ENCODE measurements around the gene PHLPP1. TPM values are rescaled to one million over a fixed set of nuclear protein-coding genes. Genes with fewer than 3 reads are reported as not detected.

PHLPP1 gene
- total and polyA plus RNA-seq, 12 donors, result 13.8 to 61.6 (median 37.8) TPM

DNA sequence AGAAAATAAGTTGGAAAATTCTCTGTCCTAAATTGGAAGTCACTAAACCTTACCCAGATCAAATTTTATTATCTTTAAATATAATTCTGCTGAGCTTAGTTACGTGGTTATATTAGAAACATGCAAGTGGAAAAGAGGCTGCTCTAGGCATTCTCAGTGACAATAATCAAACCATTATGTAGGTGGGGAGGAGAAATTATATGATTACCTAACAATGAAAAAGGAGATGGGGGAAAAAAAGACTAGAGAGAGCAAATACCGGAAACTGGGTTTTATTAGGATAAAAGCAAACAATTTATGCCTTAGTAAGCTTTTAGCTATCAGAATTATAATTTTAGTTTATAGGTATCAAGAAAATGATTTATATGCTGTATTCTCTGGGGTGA is 53.2 kb downstream of the PHLPP1 start:
- DNase-seq, result no peak
- Histone ChIP-seq H3K9me3 (replicated peaks in 1 of 3) (no peaks in the 10 kb centered on the region), H3K27me3 (no peaks in the 10 kb centered on the region), H3K4me3 (no peak overlapping the region), H3K4me1 (replicated peaks in 1 of 2) (peaks cover 20 to 39% of the 10 kb centered on the region in 2 donors), H3K36me3 (replicated peaks in 1 of 2) (no peaks in the 10 kb centered on the region), H3K27ac (peak overlapping the region in 2 of 5 donors; percentile 20 to 27)
- no peak for TF ChIP-seq POLR2A (IDR thresholded peaks at IDR 0.05)
- TF ChIP-seq, protein P1, sequence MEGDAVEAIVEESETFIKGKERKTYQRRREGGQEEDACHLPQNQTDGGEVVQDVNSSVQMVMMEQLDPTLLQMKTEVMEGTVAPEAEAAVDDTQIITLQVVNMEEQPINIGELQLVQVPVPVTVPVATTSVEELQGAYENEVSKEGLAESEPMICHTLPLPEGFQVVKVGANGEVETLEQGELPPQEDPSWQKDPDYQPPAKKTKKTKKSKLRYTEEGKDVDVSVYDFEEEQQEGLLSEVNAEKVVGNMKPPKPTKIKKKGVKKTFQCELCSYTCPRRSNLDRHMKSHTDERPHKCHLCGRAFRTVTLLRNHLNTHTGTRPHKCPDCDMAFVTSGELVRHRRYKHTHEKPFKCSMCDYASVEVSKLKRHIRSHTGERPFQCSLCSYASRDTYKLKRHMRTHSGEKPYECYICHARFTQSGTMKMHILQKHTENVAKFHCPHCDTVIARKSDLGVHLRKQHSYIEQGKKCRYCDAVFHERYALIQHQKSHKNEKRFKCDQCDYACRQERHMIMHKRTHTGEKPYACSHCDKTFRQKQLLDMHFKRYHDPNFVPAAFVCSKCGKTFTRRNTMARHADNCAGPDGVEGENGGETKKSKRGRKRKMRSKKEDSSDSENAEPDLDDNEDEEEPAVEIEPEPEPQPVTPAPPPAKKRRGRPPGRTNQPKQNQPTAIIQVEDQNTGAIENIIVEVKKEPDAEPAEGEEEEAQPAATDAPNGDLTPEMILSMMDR (IDR thresholded peaks at IDR 0.05), result no peak
- intact Hi-C loops (cut with DNase I), result no loop called here
- 66 to 73% (median 70%) methylated on average over 2 of the region's 2 CpGs for WGBS, 4 donors

DNA sequence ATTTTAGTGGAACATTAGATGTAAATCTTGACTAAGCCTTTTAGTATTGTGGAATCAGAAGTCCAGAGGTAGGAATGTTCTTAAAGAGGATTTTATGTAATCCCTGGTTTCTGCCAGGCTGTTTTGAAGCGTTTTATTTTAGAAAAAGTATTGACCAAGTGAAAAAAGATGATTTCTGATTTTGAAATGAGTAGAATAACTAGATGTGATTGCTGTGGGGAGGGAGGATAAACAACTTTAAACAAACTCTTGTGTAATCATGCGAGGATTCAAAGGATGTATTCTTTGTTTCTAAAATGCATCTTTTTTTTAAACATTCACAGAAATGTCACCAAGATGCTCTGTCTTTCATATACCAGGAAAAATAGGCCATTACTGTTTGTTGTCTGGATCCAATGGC is 53.9 kb downstream of the PHLPP1 start:
- Histone ChIP-seq H3K4me3 (no peak overlapping the region), H3K4me1 (replicated peaks in 1 of 2) (peaks cover 21 to 45% of the 10 kb centered on the region in 2 donors), H3K36me3 (replicated peaks in 1 of 2) (no peaks in the 10 kb centered on the region), H3K27me3 (no peaks in the 10 kb centered on the region), H3K27ac (no peak overlapping the region), H3K9me3 (replicated peaks in 1 of 3) (no peaks in the 10 kb centered on the region)
- TF ChIP-seq, protein P1 (IDR thresholded peaks at IDR 0.05), result no peak
- TF ChIP-seq POLR2A (IDR thresholded peaks at IDR 0.05), result no peak
- intact Hi-C loops (cut with DNase I), result no loop called here
- DNase-seq, result no peak
- WGBS, 4 donors, result 78 to 83% (median 78%) methylated on average over 2 of the region's 2 CpGs

DNA sequence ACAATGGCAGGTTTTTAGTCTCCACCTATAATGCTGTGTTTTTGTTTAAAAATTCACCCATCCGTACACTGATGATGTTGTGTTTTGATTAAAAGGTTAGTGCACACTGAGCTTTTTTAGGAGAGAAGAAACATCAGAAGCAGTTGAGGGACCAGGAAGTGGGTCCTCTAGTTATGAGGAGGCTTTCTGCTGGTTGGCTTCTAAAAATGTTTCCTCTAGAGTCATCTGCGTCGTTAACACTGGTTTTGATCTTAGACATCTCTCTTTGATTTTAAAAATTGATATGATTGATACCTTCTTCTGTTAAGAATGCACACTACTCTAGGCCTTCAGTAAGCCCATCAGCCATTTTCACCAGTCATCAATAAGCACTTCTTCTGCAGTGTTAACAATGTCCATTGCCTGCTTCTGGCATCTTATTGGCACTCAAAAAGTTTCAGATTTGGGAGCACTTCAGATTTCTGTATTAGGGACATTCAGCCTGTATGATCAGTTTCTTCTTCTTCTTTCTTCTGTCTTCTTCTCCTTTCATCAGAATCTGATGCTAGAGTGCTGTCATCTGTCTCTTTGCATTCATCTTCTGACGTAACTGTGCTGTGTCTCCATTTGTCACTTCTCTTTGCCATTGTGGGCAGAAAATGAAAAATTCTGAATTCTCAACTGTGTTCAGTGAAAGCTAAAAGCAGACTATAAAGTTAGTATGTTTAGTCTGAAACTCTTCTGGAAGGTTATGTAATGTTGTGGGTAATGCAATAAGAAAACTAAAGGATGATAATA is 56.3 kb downstream of the PHLPP1 start:
- H3K27ac ChIP-seq, result no peak overlapping the region
- no peak overlapping the region for H3K4me3 ChIP-seq
- H3K9me3 ChIP-seq (replicated peaks in 1 of 3), result no peaks in the 10 kb centered on the region
- WGBS, 4 donors, result 89 to 94% (median 90%) methylated on average over 4 of the region's 4 CpGs
- intact Hi-C loops (cut with DNase I), result no loop called here
- H3K27me3 ChIP-seq, result no peaks in the 10 kb centered on the region
- TF ChIP-seq, protein P1 (IDR thresholded peaks at IDR 0.05), result no peak
- no peak for TF ChIP-seq POLR2A (IDR thresholded peaks at IDR 0.05)
- DNase-seq, result no peak
- H3K36me3 ChIP-seq (replicated peaks in 1 of 2), result no peaks in the 10 kb centered on the region
- H3K4me1 ChIP-seq (replicated peaks in 1 of 2), result peaks cover 22 to 47% of the 10 kb centered on the region in 2 donors

DNA sequence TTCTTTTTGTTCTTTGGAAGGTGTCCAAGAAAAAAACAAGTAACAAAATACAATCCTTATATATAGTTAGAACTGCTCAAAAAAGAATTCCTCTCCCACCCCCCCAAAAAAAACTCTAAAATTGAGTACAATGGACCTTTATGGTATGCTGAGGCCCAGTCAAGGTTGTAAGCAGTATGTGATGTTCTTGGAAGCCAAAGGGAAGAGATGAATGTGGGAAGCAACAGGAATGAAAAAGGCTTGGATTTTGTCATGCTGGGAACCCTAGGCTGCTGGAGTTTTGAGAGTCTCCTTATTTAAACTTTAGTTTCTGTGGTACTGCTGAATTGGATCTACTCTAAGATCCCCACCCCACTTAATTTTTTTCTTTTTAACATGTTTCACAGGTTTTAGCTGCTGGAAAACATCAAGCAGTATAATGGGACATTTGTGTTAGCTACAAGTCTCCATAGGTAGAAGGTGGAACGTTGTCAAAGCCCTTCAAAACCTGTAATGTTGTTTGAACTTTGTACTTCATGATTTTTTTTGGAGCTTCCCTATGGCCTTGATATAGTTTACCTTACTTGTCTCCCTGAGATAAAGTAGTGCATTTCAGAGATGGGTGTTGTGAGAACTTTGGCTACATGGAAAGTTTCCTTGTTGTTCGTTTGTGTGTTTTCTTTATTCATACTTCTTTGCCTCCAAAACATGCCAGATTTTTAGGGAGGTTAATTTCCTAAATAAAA is 57.7 kb downstream of the PHLPP1 start:
- TF ChIP-seq POLR2A (IDR thresholded peaks at IDR 0.05), result no peak
- TF ChIP-seq, protein P1 (IDR thresholded peaks at IDR 0.05), result no peak
- no peak overlapping the region for H3K27ac ChIP-seq
- WGBS, 4 donors, result 70 to 78% (median 72%) methylated on average over 2 of the region's 2 CpGs
- intact Hi-C loops (cut with DNase I), result no loop called here
- no peaks in the 10 kb centered on the region for H3K36me3 ChIP-seq (replicated peaks in 1 of 2)
- DNase-seq, result no peak
- peaks cover 19 to 38% of the 10 kb centered on the region in 2 donors for H3K4me1 ChIP-seq (replicated peaks in 1 of 2)
- H3K27me3 ChIP-seq, result no peaks in the 10 kb centered on the region
- no peaks in the 10 kb centered on the region for H3K9me3 ChIP-seq (replicated peaks in 1 of 3)
- H3K4me3 ChIP-seq, result no peak overlapping the region
